ENCODE data around the gene RNF8. TPM values are rescaled to one million over a fixed set of nuclear protein-coding genes. Genes with fewer than 3 reads are reported as not detected.
A peak's percentile ranks its signal among the peaks of the same experiment; 100 is the strongest.

RNF8 gene
- total and polyA plus RNA-seq, 2 of the 4 experiments (the other 2 are of a cell fraction): 16.5 to 17.9 TPM

- Histone ChIP-seq H2AFZ (replicated peaks; ENCODE audit: low read length, poor library complexity) (no peak overlapping the region), H3K9ac (ENCODE audit: low read depth, low read length) (no peak overlapping the region), H3K14ac (replicated peaks; ENCODE audit: low read depth, low read length) (no peak overlapping the region), H4K5ac (ENCODE audit: low read depth, low read length) (no peak overlapping the region), H3K18ac (ENCODE audit: low read depth, low read length) (no peak overlapping the region), H2AK9ac (replicated peaks; ENCODE audit: low read depth, low read length, poor library complexity) (no peak overlapping the region), H3K36me3 (ENCODE audit: control insufficient read depth, insufficient read depth, low read length) (peaks cover 34% of the 10 kb centered on the region), H3K4me3 (ENCODE audit: insufficient read depth, low read depth, low read length) (no peak overlapping the region), H4K8ac (ENCODE audit: low read depth in 2 of 2, low read length in 2 of 2) (no peak overlapping the region), H3K4me2 (ENCODE audit: low read depth, low read length) (no peak overlapping the region), H3K9me3 (ENCODE audit: control insufficient read depth, insufficient read depth, low read length) (no peaks in the 10 kb centered on the region), H2AK5ac (ENCODE audit: low read depth, low read length) (no peak overlapping the region), H3K27ac (ENCODE audit: insufficient read depth, low read length) (no peak overlapping the region), H4K20me1 (ENCODE audit: insufficient read depth, low read length) (peaks cover 9% of the 10 kb centered on the region; the same call in 1 of the 2 replicates), H4K91ac (ENCODE audit: insufficient read depth, low read depth, low read length) (no peak overlapping the region), H3K23ac (ENCODE audit: low read depth, low read length) (no peak overlapping the region), H3K9me1 (ENCODE audit: insufficient read depth, low read length) (peaks cover 19% of the 10 kb centered on the region), H3K56ac (ENCODE audit: extremely low read depth, insufficient read depth, low read length) (no peak overlapping the region), H3K27me3 (ENCODE audit: control insufficient read depth, insufficient read depth, low read length) (no peaks in the 10 kb centered on the region), H3K79me1 (ENCODE audit: low read depth in 1 of 2, low read length in 2 of 2) (peaks cover 0 to 11% of the 10 kb centered on the region in 2 experiments; a peak in 2 of 4 replicates), H2BK20ac (ENCODE audit: low read depth, low read length) (no peak overlapping the region), H2BK120ac (ENCODE audit: low read depth, low read length) (no peak overlapping the region; the same call in 1 of the 2 replicates), H2BK5ac (ENCODE audit: low read depth, low read length, poor library complexity, severe bottlenecking) (no peak overlapping the region), H3K4ac (ENCODE audit: low read depth, low read length) (peak overlapping the region; percentile 34; the same call in 1 of the 2 replicates), H3K4me1 (ENCODE audit: control insufficient read depth, insufficient read depth, low read length) (peaks cover 18% of the 10 kb centered on the region), H2BK15ac (ENCODE audit: low read depth, low read length) (no peak overlapping the region)
- in situ Hi-C loops (cut with MboI; ENCODE audit: low sequenced_read_pairs) (no loop called here), dilution Hi-C loops (cut with HindIII; ENCODE audit: low sequenced_read_pairs, unreplicated experiment) (no loop called here), intact Hi-C loops (cut with micrococcal nuclease) (no loop called here)
- WGBS, 2 experiments (ENCODE audit: extremely low coverage in 2 of 2, insufficient read length in 1 of 2): 100% methylated on average over 1 of the region's 3 CpGs; no CpG with 5 or more reads in 1 of the 2 experiments
- TF ChIP-seq MAZ (IDR thresholded peaks at IDR 0.05; ENCODE audit: borderline replicate concordance, low read depth, low read length) (no peak), NFE2L2 (IDR thresholded peaks at IDR 0.05; ENCODE audit: low read depth, low read length) (no peak)
- ATAC-seq (ENCODE audit: low read depth): no peak
- no TSS peak for BruUV-seq (replicated peaks)
- POLR2A ChIA-PET (ENCODE audit: unreplicated experiment): no interaction called here
- CTCF ChIA-PET: interaction anchor here (1.0 to 1.5 kb wide), 3 partner anchors 8 to 14 kb away, joined by 3 to 7 read pairs (median 3); no protein-coding TSS in a partner anchor
- DNase-seq: no peak
Measured at GRCh38 chr6:37310966-37311365, 42.8 kb upstream of the RNF8 start.

Data from IMR-90 (cell line).